H4 (cell line): ENCODE results near the gene CAPN5. TPM values are rescaled to one million over a fixed set of nuclear protein-coding genes. Genes with fewer than 3 reads are reported as not detected.

Experiments
- DNase-seq: peaks from one replicate; pipeline ENCODE4 v3.0.0-alpha.2; 2015; ENCODE audit warnings: low spot score
- total RNA-seq: library from RNA; depleted of rRNA; stranded (reverse); fragments of >200 nt; shearing (Covaris generic); gene quantifications from 2 replicates; pipeline ENCODE4 v1.2.3, GENCODE V29; 2014

Gene CAPN5
- total RNA-seq, 1 experiment from 2014 or later: 4.5 TPM

DNA sequence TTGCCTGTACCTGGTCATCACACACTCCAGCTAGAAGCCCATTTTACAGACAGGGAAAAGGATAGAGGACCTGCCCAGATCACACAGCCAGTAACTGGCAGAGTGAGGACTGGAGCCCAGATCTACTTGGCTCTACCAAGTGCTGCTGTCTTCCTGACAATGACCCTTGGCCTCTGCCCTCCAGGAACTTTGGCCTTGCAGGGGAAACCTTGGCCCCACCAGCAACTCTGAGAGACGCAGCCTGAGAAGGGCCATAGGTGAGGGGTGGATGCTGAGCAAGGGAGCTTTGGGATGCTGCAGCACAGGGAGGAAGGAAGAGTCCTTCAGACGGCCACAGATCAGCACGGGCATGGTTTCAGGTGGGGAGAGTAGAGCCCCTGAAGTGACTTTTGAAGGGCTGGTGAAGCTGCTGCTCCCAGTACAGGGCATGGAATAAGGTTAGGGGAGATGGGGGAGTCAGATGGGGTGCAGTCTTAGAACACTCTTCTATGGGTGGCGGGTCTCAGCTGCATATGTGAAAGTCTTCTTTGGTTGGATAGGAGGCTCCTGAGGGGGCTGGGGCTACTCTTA is 2.0 kb upstream of the CAPN5 start:
- DNase-seq: no peak

DNA sequence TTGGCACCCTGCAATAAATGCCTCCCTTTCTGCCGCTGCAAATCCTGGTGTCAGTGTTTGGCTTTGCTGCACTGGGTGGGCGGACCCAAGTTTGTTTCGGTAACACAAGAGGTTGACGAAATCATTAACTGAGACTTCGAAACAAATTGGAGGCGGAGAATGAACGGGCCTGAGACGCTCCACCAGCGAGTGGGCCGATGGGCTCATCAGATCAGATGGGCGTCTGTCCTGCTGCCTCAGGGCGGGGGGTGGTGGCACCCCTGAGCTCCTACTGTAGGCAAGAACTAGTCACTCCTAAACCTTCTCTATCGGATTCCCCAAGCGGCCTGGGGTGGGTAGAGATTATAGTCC is 918 bp upstream of the CAPN5 start:
- DNase-seq: no peak

DNA sequence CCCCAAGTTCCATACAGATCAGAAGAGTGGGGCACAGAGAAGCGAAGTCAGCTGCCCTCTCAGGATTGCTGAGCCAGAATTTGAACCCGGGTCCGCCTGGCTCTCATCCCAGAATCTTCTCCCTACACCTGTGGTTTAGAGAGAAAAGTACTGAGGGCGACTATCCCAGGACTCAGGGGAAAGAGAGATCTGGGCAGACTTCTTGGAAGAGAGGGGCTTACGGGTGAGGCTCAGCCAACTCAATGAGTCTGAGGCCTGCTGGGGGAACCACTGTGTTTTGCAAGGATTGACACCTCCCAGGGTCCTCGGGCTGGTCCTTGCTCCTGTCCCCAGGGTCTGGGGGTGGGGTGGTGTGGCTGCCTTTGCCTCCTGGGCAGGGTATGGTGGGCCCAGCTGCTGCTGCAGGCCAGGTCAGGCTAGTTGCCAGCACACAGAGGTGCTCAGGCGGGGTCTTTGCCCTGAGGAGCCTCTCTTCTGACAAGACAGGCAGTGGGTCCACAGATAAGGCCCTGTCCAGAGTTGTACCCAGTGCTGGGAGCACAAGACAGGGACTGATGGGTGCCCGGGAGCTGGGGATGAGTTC is 1.2 kb downstream of the CAPN5 start:
- DNase-seq: no peak

DNA sequence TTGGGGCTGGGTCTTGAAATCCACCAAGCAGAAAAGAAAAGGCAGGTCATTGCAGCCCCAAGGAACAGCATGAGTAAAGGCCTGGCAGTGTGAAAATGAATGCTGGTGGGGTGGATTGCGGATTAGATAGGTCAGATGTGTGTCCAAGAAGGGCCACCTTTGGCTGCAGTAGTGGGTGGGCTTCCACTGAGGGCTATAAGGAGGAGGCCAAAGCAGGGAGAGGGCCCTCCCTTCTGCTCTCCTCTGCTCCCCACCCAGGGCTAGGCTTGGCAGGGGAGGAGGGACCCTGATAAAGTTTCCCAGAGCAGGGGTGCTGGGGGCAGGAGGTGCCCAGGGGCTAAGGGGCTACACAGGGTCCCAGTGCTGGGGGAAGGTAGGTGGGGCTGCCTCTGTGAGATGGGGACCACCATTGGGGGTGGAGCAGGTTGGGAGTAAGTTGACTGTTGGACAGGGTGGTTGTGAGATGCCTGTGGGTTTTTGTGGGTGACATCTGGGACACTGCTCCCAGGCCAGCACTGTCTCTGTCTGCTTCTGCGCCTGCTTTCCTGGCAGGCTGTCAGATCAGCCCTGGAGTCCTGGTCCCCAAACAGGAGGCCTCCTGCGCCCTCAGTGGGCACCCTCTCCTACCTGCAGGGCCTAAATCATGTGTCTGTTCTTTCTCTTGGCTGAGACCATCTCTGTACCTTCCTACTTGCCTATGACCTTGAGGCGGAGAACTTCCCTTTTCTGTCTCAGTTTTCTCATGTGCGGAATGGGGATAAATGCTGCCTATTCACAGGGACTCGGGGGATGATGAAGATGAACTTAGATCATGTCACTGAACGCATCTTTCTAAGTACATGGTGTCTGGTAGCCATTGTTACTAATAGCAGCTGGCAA is 1.9 kb downstream of the CAPN5 start:
- no peak for DNase-seq

DNA sequence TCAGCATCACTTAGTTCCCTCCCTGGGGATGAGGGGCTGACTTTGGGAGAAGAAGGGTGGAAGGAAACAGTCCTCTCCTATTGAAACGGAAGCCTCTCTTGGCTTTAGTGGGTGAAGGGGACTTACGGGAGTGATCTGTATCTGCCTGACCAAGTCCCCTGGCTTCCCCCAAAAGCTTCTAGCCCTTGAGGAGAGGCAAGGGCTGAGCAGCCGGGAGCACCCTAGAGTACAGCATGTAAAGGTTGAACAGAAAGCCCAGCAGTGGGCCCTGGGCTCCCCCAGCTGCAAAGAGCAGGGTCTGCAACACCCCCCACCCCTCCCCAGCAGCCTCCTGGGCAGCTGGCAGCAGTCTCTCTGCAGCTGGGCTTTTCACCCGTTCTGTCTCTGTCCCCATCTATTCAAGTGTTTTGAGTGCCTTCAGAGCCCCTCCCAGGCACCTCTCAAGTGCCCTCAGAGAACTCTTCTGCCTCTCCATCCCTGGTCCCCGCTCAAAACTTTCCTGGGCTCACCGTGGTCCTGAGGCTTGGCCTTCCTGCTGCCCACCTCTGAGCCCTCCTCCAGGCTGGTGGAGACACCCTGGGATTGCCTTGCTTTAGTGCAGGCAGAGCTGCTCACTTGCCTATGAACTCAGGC is 2.7 kb downstream of the CAPN5 start:
- DNase-seq: no peak

DNA sequence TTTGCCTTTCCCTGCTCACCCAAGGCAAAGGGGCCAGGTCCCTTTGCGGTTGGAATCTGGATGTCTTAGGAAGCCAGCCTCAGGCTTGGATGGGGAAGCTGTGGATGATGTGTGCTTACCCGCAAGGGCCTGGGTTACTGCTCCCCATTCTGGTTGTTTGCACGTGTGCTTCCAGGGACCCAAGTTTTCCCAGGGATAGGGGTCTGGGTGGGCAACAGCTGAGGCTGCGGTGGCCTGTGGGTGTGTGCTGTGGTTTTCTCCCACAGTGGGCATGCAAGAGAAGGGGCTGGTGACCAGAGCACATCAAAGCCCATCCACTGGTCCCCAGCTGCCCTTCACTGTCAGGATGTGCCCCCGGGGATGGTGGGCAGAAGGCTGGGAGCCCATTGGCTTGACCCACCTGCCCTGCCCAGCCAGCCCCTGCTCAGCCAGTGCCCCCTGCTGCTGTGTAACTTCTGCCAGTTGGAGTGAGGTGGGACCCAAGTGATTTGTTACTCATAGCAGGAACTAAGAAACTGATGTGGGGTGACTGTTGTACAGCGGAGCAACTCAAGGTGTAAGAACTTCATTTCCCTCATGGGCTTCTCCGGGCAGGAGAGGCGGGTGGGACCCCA is 3.3 kb downstream of the CAPN5 start:
- DNase-seq: no peak

DNA sequence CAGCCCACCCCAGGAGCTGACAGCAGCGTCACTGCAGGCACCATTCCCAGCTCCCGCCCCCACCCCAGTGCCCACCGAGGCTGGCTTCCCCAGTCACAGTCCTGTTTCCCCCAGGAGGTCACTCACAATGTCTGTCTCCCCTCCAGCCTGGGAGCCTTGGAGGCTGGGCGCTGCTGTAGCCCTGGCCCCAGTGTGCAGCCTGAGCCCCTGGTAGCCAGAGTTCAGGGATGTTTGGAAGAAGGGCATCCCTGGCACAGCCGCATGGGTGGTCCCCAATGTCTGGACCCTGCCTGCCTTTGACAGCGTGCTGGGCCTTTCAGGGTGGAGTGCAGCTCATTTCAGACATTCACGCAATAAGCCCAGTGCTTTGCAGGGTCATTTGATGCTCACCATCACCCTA is 4.3 kb downstream of the CAPN5 start:
- DNase-seq: no peak

DNA sequence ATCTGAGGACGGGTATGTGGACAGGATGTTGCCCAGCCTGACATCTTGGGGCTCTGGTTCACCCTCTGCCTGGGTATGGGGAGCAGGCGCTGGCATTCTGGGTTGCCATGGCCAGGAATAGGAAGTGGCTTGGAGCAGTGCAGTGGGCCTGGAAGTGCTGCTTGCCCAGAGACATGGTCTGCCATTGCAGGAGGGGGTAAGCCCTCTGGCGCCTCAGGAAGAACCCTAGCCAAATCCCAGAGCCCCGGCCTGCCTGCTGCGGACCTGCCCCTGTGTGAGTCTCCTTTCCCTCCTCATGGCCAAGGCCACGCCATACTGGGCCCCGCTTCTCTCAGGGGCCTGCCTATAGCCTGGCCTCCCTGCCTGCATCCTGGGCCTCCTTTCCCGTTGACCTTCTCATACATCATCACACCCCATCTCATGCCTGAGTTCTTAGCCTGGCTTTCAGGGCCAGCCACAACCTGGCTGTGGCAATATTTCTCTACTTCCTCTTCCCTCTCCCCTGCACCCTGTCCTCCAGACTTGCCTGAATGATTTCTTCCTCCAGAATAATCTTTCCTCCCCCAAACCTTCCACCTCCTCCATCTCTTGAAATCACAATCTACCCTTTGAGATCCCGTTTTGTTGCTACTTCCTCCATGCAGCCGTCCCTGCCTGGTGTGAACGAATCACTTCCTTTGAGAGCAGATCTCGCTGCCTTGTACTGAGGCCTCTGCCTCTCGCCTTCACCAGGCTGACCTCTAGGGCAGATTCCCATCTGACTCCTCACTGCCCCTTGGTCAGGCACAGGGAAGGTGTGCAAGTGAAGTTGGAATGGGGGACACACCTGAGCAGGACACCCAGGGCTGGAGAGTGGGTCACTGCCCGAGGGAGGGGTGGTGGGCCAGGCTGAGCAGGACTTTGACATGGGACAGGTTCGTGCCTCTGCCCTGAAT is 5.2 kb downstream of the CAPN5 start:
- no peak for DNase-seq

DNA sequence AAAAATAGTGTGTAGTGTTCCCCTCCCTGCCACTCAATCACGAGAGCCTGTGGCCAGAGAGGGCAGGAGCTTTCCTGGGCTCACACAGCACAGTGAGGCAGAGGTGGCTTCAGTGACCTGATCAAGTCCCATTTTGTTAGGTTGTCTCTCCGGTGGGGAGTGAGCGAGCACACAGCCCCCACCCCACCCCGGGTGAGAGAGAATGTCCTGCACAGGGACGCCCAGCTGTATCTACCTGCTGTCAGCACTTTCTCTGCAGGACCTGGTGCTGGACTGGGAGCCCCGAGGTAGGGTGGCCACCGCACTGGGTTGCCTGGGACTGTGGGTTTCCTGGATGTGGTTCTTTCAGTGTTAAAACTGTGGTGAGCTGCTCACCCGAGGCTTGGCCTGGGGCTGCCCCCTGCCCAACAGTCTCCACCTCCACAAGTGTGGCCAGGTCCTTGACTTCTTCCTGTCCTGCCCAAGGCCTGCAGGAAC is 6.1 kb downstream of the CAPN5 start:
- no peak for DNase-seq

DNA sequence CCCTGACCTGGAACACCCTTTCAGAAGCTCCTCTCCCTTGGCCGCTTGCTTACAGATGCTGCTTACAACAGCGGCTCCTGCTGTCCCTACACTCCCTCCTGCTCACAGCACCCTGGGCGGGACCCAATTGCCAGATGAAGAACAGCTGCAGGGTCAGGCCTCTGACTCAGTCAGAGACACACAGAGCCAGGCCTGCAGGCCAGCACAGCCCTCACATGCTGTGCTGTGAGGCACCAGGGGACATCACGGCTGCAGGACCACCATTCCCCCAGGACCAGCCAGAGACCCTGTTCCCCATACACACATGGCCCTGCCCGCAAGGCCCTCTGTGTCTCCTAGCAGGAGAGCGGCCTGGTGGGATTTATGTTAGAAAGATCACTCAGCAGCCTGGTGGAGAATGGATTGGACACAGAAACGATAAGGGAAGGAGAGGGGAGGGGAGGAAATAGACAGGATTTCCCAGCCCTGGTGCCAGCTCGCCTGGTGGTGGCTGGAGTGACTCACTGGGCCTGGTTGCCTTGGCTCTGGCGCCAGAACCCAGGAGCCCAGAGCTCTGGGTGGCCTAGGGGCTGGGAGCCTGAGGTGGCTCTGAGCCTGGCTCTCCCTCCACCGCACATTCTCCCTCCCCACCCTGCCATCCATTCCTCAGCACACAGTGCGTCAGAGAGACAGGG is 6.7 kb downstream of the CAPN5 start:
- peak; percentile 91 for DNase-seq

DNA sequence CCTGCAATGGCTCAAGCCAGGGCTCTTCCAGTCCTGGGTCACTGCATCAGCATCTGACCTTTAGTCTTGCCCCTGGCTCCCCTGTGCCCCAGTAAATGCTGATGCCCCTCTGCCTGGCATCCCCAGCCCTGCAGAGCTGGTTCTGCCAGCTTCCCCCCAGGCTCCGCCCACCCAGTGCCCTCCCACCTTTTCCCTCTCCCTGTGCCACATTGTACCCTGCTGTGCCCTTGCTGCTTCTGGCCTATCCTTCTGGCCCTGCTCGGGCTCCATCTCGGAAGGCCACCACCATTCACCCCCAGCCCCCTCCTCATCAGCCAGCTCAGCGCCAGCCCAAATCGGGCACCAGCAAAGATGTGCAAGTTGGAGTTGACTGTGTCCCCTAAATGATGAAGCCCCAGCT is 7.4 kb downstream of the CAPN5 start:
- no peak for DNase-seq

DNA sequence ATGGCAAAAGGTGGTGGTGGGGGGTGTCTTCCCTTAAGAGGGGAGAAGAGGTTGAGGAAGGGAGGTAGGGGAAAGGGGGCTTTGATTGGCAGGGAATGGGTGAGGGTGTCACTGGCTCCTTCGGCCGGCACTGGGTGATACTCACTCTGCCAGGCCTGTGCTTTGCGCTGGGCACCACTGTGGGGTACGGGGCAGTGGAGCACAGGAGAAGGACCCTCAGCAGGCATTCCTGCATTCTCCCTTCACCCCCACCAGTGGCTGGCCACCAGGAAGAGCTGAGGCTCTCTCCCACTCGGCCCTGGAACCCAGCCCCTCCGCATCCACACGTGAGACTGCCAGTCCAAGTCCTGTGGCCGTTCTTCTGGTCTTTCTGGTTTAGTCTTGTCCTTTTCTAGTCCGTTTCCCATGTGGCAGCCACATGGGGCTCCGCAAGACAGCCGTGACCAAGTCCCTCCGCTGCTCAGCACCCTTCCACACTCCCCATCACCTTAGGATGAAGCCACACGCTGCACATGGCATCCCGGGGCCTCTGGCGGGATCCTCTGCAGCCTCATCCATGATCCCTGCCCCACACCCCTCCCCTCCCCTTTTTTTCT is 8.0 kb downstream of the CAPN5 start:
- DNase-seq: no peak

DNA sequence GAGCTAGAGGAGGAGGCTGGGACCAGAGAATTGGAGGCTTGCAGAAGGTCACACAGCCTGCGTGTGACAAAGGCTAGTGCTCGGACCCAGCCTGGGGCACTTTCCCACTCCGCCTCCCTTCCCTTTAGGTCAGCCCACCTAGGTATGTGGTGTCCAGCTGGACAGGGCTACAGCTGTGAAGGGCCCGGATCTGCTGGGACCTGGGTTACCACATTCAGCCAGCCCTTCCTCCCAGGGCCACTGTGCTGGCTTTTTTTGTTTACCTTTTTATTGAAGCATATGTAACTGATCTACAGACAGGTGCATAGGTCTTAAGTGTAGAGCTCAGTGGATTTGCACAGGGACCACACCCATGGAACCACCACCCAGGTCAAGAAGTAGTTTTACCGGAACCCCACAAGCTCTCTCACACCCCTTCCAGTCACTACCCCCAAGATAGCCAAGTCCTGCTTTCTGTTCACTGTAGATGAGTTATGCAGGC is 8.7 kb downstream of the CAPN5 start:
- DNase-seq: no peak

DNA sequence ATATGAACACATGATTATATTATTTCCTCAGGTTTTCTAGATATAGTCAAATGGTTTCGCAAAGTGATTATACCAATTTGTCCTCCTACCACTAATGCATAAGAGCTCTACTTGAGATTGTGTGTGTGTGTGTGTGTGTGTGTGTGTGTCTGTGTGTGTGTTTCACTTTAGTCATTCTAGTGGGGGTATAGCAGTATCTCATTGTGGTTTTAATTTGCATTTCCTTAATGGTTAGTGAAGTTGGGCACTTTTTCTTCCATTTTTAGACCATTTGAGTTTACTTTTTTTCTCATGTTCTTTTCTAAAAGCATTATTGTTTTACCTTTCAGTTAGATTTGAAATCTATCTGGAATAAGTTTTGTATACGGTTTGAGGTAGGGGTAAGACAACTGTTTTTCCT is 12.9 kb downstream of the CAPN5 start:
- DNase-seq: no peak

DNA sequence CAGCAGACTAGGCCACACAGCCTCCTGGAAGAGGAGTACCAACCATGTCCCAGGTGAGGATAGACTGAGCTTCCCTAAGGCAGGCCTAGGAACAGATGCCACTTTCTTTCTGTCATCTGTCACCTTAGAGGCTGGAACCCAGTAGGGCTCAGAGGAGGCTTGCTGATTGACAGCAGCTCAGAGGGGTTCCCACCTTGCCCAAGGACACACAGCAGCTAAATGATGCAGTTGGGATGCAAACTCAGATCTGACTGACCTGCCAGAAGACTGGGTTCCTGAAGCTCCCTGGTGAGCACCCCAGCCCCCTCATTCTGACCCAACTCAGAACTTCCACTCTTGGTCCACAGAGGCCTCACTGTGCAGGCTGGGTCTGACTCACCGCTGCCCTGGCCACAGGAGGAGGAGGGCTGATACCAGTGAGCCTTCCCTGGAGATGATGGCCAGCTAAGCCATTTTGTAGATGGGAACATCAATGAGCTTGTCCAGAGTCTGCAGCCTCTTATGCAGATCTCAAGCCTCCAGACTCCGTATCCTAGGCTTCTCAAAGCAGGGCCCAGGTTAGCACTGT is 14.0 kb downstream of the CAPN5 start:
- DNase-seq: no peak

DNA sequence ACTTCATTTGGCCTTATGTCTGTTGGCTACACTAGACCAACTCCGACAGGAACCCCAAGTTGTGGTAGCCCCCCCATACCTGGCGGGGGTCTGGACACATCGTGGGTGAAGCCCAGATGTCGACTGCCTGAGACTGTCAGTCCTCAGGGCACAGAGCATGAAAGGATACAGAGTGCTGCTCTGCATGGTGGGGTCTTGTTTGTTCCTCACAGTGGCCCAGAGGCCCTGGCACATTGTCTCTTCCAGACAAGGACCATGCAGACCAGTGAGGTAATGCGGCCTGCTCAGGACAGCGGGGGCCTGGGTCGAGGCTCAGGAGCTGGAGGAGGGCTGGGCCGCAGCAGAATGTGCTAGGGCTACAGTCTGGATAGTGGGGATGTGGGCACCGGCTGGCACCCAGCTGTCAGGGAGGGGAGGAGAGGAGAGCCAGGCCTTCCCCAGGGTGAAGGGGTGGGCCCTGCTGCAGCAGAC is 14.6 kb downstream of the CAPN5 start:
- DNase-seq: no peak

DNA sequence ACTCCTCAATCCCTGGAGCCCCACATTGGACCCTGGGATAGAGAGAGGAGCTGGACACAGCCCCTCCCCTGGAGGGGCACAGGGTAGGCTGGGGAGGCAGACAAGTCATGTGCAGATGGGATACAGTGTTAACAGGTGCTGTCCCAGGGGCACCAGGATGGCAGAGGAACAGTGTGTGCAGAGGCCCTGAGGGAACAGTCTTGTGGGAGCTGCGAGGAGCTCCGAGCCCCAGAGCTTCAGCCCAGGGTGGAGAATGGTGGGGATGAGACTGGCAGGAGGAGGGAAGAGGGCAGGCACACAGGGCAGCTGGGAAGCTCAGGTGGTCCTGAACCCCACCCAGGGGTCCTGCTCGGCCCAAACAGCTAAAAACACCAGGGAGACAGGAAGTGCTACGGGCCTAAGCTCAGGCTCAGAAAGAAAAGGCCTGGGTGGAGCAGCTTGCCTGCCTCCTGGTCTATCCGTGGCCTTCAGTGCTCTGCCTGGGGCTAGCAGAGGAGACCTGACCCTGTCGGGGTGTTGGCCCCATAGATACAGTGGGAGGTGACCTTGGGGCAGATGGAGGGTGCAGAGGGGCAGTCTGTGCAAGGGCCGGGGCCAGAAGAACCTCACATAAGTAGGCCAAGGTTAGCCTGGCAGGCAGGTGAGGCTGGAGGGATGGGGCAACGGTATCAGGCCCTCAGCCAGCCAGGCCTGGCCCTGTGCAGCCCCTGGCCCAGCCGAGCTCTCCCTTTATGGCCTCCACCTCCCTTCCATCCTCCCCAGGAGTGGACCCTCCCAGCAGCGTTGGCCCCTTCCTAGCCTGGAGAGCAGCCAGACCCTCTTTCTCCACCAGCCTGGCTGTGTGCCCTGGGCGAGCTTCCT is 15.4 kb downstream of the CAPN5 start:
- DNase-seq: no peak

DNA sequence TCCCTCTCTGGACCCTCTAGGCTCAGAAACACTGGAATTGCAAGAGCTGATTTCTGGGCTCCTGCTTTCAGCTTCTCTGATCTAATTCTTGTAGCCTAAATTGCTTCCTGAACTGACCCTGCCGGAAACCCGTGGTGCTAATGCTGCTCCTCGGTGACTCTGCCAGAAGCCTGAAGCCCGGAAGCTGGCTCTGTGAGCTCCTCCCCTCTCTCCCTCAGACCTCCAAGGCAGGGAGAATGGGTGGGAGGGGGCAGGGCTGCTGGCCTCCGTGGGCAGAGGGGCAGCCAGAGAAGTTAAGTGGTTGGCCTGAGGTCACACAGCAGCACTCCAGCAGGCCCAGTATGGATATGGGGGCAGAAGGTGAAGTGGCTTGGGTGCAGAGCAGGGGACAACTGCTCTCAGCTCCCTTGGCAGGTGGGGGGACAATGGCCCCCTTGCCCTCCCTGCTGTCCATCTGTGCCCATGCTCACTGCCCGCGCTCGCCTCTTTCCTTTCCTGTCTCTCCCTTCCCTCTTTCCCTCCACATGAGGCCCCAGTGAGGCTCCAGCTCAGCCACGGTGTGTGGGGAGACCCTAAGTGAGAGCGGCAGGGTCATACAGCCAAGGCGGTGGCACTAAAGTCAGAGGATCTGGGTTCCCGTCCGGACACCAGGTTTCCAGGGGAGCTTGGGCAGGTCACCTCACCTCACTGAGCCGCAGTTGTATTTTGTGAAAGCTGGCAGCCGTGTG is 16.2 kb downstream of the CAPN5 start:
- no peak for DNase-seq
